ENCODE data around the gene HEATR9.
"Not testable (repeated sequence)": the region's sequence is repeated elsewhere in the genome, so short reads cannot be mapped to it uniquely, and the experiment has no call there.

HEATR9 gene, protein sequence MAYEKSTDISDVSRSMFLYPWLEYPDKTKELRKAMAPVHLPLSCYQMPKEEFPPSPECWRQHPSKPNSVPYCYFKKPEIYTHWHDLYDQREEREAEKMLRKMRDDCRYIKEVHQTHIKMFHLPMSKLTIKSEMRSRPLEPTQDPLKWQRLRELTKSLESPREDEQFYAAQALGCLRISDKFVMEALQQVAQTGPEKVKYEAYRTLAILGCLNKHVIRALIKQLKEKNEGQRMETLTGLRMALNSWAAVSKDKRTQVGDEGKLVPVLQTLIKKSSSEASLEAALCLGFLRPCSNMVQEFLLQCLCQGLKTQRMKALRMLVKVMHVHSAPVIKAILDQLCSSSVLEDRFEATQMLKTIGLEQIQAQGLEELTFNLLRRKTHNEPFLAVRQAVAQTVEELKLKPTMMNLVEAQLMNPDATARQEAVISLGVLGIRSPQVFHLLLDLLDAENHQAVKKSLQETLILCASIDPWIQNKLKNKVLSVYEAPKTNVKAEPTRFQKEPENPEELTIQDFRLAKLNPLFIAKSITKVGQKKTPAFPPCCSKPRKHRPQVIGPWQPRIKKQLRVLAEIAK

DNA sequence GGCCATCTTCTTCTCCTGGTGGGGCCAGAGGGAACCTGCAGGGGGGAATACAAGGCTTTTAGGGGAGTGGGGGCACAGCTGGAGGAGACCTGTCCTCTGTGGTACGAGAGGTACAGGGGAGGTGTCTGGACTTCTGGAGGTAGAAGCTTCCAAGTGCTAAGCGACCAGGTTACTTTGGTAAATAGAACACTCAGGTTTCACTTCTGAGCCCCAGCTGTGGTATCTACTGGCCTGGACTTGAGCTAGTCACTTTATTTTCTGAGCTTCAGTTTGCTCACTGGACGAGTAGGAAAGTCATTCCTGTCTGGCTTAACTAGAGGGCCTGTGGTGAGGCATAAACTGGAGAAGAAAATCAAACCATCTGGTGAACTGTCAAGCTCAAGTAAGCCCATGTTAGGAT is at the start of gene HEATR9:
Gene HEATR9, minus strand, starts transcription at position 155 of the 400 bp plus-strand sequence. Its CDS starts 149 bp downstream, at position 6.
- no peak for DNase-seq (ENCODE audit: low read depth in 2 of 3, low spot score in 2 of 3)

DNA sequence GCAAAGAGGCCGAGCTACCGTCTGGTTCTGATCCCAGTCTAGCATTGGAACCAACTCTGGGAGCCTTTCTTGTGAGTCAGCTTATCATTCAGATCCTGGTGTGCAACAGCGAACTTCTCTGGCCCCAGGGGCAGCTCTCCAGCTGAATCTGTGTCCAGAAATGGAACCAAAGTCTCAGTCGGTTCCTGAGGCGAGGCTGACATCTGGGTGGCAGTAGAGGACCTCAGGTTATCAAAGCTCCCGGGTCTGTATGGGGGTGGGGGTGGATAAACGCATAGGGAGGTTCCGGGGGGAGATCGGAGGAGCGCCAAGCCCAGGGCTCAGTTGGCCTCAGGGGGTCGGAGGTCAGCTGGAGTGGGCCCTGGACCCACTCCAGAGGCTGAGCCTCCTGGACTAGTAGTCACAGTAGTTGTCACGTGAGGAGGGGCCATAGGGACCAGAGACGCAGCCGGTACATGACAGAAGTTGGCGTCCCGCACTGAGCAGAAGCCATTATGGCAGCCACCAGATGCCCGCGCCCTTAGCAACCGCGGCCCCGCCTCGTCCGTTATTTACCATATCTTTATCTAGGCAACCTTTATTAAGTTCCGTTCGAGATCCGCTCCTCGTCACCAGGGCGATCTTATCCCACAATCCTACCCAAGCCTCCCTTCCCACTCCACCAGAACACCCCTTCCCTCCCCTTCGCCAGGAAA is 49.0 kb upstream of the HEATR9 start:
- DNase-seq (ENCODE audit: low read depth in 2 of 3, low spot score in 2 of 3) = no peak

DNA sequence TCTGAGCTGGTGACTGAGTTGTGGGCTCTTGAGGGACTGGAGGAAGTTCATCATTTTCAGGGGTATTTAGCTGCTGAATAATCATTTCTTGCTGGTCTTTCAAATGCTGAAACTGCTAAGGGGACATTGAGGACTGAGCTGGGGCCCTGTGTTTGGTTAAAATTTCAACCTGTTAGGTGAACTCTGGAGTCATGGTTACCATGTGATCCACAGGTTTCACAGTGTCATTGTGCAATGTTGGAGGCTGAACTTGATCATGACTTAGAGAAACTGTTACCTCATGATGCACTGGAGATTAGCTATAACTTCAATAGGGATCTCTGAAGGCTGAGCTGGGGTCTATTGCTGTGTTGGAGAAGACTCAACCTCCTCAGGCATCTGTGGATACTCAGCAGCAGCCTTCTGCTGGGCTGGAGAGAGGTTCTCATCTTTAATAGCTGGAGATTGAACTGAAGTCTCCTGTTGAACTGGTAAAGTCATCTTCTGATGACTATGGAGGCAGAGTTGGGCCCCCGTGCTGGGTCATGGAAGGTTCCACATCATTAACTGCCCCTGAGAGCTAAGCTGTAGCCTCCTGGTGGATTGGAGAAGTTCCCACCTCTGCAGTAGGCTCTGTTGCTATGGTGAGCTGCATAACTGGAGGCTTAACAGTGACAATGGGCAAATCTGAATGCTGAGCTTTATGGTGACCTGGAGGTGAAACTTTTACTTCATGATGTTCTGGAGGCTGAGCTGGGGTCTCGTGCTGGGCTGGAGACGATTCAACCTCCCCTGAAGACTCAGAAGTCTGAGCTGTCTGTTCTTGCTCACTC is 46.7 kb upstream of the HEATR9 start:
- no peak for DNase-seq (ENCODE audit: low read depth in 2 of 3, low spot score in 2 of 3)

DNA sequence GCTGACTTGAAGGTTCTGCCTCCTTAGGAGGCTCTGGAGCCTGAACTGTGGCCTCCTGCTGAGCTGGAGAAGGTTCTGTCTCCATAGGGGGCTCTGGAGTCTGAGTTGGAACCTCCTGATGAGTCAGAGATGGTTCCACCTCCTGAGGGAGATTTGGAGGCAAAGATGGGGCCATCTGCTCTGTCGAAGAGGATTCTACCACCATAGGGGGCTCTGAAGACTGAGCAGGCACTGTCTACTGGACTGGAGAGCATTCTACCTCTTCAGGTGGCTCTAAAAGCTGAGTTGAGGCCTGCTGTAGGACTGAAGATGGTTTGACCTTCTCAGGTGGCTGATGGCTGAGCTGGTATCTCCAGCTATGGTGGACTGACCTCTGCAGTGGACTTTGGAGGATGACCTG is 45.7 kb upstream of the HEATR9 start:
- DNase-seq (ENCODE audit: low read depth in 2 of 3, low spot score in 2 of 3) = no peak

DNA sequence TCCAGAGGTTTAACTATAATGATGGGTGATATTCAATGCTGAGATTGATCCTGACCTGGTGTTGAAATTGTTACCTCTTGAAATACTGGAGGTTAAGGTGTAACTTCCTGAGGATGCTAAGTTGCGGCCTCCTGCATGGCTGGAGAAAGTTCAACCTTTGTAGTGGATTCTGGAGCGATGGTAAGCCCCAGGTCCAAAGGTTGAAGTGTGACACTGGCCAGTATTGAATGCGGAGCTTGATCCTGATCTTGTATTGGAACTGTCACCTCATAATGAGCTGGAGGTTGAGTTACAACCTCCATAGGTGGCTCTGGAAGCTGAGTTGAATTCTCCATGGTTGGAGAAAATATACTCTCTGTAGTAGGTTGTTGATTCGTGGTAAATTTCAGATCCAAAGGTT is 44.9 kb upstream of the HEATR9 start:
- DNase-seq (ENCODE audit: low read depth in 2 of 3, low spot score in 2 of 3) = no peak

DNA sequence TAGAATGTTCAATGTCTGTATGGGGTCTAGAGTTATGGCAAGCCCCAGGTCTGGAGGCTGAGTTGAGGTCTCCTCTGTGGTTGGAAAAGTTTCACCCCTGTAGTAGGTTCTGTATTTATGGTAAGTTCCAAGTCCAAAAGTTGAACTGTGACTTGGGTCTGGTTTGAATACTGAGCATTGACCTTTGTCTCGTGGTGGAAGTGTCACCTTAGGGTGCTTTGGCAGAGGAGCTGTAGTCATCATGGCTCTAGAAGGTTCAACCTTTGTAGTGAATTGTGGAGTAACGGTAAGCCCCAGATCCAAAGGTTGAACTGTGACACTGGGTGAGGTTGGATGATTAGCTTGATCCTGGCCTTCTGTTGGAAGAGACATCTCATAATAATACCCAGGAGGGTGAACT is 44.3 kb upstream of the HEATR9 start:
- DNase-seq (ENCODE audit: low read depth in 2 of 3, low spot score in 2 of 3) = no peak

DNA sequence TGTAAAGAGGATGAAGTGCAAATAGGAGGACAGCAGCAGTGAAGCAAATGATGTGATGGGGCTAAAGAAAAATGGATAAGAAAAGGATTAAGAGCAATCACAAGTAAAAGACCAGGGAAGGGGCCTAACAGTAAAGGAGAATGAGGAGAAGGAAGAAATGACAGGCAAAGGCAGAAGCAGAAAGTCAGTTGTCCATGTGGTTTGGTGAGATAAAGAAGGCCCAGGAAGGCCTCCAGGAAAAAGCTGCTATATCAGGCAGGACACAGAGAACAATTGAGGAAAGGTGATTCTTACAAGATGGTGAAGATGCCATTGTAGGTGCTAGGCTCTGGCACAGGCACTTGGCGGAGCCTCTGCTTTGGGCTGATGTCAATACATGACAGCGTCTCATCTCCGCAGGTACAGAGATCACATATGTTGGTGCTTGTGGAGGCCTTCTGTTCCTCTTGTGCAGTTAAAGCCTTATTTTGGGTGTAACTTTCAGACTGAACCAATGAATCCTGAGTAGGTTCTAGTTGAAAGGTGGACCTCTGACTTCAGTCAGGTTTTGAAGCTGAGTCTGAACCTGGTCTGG is 43.7 kb upstream of the HEATR9 start:
- no peak for DNase-seq (ENCODE audit: low read depth in 2 of 3, low spot score in 2 of 3)

DNA sequence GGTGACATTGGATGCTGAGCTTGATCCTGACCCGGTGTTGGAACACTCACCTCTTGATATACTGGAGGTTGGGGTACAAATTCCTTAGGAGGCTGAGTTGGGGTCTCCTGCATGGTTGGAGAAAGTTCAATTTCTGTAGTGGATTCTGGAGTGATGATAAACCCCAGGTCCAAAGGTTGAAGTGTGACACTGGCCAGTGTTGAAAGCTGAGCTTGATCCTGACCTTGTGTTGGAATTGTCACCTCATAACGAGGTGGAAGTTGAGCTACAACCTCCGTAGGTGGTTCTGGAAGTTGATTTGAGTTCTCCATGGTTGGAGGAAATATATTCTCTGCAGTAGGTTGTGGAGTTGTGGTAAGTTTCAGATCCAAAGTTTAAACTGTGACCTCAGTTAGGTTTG is 40.7 kb upstream of the HEATR9 start:
- DNase-seq (ENCODE audit: low read depth in 2 of 3, low spot score in 2 of 3) = no peak

DNA sequence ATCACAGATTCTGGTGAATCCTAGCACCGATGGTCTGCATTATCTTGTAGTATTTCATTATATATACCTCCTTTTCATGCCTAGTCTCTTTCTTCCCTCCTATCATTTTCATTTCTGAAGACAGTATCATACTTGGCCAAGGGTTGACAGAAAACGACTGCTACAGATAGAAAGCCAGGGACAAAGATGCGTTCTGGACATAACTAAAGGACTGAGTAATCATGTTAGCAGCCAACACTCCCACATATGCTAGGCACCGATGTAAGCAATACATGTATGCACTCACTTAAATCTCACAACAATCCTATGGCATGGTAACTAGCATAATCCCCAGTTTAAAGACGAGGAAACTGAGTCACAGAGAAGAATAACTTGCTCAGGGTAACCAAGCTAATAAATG is 39.0 kb upstream of the HEATR9 start:
- DNase-seq (ENCODE audit: low read depth in 2 of 3, low spot score in 2 of 3) = no peak

DNA sequence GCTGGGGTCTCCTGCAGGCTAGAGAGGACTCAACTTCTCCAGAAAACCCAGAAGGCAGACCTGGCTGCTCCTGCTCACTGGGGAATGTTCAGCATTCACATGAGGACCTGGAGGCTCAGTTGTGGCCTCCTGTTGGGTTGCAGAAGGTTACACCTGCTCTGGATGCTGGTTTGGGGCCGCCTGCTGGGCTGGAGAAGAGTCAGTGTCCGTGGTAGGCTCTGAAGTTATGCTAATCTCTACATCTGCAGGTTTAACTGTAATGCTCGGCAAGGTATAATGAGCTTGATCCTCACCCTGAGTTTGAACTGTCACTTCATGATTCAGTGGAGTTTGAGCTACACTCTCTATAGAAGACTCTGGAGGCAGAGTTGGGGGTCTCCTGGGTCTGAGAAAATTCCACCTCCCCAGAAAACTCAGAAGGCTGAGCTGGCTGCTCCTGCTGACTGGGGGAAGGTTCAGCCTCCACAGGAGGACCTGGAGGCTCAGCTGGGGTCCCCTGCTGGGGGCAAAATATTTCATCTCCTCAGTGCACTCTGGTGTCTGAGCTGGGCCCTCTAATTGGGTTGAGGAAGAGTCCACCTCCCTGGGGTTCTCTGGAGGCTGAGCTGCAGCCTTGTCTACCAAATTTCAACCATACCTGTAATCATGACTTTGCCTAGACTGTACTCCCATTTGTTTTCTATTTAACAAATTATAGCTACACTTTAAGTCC is 38.4 kb upstream of the HEATR9 start:
- no peak for DNase-seq (ENCODE audit: low read depth in 2 of 3, low spot score in 2 of 3)

DNA sequence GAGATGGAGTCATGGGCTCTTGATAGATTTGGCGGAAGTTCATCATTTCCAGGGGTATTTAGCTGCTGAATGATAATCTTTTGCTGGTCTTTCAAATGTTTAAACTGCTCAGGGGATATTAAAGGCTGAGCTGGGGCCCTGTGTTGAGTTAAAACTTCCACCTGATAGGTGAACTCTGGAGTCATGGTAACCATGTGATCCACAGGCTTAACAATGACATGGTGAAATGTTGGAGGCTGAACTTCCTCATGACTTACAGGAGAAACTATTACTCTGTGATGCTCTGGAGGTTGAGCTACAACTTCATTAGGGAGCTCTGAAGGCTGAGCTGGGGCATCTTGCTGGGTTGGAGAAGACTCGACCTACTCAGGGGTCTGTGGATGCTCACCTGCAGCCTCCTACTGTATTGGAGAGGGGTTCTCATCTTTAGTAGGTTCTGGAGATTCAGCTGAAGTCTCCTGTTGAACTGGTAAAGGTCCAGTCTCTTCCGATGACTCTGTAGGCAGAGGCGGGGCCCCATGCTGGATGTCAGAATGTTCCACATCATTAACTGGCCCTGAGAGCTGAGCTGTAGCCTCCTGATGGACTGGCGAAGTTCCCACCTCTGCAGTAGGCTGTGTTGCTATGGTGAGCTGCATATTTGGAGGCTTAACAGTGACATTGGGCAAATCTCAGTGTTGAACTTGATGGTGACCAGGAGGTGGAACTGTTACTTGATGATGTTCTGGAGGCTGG is 37.7 kb upstream of the HEATR9 start:
- no peak for DNase-seq (ENCODE audit: low read depth in 2 of 3, low spot score in 2 of 3)

DNA sequence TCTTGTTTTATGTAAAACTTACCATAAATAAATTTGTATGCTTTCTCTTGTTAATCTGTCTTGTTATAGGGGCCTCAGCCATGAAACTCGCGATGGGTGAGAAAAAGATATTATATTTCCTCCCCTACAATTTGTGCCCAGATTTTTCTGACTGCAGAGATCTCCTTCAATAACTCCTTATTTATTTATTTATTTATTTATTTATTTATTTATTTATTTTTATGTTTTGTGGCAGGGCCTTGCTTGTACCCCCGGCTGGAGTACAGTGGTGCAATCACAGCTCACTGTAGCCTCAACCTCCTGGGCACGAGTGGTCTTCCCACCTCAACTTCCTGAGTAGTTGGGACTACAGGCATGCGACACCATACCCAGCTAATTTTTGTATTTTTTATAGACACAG is 34.8 kb upstream of the HEATR9 start:
- DNase-seq (ENCODE audit: low read depth in 2 of 3, low spot score in 2 of 3) = no peak

DNA sequence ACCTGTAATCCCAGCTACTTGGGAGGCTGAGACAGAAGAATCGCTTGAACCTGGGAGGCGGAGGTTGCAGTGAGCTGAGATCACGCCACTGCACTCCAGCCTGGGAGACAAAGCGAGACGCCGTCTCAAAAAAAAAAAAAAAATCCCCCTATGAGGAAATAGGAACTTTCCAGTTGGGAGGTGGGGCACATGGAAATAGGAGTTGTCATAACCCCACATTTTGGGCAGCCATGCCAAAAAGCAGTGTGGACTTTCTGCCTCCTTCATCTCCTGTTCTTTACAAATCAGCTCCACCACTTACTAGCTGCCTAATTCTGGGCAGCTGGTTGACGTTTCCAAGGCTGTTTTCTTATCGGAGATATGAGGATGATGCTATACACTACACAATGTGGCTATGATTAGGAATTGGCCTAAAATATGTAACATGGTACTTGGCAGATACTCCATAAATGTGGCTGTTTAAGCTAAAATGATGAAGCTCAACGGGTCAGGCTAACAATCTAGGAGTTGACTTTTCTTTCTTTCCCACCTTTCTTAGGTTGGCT is 33.0 kb upstream of the HEATR9 start:
- no peak for DNase-seq (ENCODE audit: low read depth in 2 of 3, low spot score in 2 of 3)

DNA sequence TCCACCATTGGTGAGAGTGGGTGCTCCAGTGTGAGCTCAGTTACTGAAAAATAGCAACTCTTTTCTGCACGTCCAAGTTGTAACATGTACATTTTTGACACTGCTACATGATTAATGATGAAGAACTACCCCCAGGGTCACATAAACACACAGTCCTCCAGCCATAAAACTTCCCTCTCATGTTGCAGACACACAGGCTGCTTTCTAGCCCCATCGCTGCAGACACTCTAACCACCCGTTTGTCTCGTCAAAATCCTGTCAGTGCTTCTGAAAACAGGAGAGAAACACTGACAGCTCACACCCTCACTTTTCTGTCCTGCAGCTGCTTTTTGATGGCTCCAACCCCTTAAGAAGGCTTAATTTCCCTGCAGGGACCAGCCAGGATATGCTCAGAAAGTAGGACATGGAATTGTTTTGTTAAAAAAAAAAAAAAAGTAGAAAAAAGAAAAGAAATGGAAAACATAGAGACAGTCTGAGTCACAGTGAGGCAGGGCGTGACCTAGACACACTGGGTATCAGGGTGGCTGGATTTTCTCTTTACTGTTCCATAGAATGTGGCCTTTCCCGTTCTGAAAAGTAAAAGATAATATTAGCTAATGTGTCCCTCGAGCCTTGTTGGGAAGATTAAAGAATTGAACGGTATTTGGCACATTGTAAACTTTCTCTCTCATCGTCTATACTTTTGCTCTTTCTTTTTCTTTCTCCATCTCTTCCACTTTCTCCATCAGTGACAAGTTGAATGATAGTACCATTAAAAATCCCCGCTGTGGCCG is 32.2 kb upstream of the HEATR9 start:
- DNase-seq (ENCODE audit: low read depth in 2 of 3, low spot score in 2 of 3) = no peak

DNA sequence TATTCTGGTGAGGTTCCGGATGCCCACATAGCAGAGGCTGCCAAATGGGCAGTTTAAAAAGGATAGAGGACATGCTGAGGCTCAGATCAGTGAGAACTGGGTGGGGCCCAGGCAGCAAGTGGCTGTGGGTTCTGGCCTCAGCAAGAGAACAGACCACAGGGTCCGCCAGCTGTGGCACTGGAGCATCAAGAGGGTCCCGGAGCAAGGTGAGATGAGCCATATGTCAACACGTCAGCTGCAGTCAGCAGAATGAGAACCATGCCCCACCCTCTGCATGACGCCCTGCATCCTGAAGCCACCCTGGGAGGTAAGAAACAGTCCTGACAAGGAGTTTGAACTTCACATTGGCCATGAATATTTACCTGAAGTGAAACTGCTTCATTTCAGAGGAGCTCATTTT is 31.6 kb upstream of the HEATR9 start:
- DNase-seq (ENCODE audit: low read depth in 2 of 3, low spot score in 2 of 3) = no peak

DNA sequence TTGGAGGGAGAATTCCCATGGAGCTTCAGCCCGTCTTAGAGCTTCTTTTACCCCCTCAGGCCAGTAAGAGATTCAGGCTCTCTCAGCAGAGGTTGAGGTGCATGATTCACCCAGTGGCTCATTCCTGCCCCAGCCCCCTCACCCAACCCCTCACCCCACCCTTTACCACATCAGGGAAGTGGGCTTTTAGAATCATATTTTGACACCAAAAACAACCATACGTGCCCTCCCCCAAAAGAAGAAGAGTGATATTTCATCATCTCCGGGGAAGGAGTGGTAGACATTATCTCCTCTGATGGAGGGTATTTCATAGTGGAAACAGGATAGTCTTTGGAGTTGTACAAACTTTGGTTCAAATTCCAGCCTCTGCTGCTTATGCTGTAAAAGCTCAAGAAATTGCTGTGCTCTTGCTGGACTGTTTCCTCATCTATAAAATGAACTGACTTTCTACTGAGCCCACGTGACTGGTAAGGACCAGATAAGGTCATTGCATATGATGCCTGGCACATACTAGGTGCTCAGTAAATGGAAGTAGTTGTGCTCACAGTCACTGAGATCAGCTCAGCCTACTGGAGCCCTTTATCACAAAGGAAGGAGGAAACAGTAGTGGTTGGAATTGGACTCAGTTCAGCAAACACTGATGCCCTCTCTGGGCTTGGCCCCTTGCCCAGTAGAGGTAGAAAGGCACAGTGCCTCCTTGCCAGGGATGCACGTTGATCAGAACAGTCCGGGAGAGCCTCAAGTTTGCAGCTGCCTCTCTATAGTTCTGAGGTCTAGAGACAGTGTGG is 29.8 kb upstream of the HEATR9 start:
- DNase-seq (ENCODE audit: low read depth in 2 of 3, low spot score in 2 of 3) = no peak

DNA sequence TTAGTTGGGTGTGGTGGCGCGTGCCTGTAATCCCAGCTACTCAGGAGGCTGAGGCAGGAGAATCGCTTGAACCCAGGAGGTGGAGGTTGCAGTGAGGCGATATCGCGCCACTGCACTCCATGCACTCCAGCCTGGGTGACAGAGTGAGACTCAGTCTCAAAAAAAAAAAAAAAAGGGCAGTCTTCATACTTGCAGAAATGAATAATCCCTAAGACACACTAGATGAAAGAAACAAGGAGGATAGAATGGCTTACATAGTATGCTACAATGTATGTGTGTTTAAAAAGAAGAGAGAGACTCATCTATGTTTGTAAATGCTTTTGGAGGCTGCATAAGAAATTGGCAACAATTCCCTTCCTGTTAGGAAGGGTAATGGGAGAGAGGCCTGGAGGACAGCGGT is 29.1 kb upstream of the HEATR9 start:
- DNase-seq (ENCODE audit: low read depth in 2 of 3, low spot score in 2 of 3) = not testable (repeated sequence)
